Activated naive CD8-positive, alpha-beta T cell treated with anti-CD3 and anti-CD28 coated beads, Interleukin-2, amount 50 U/mL, for 24 hours (primary cell): ENCODE results near the gene MFAP1.
"Not testable (repeated sequence)": the region's sequence is repeated elsewhere in the genome, so short reads cannot be mapped to it uniquely, and the experiment has no call there.

Experiments used
- ATAC-seq: fragments of 150-1000 bp; cut with Tn5 transposase; one replicate; pipeline ENCODE4 v1.10.0; 2021
- DNase-seq: peaks from one replicate; pipeline ENCODE4 v3.0.0; 2021
- H3K27ac Mint-ChIP-seq: one replicate; pipeline ENCODE4 v1.8.0; 2021; ENCODE audit warnings: mild to moderate bottlenecking, mixed read lengths
- H3K27me3 Mint-ChIP-seq: one replicate; pipeline ENCODE4 v1.8.0; 2021; ENCODE audit warnings: mixed read lengths
- H3K36me3 Mint-ChIP-seq: one replicate; pipeline ENCODE4 v1.8.0; 2021; ENCODE audit warnings: low read depth, mixed read lengths
- H3K4me1 Mint-ChIP-seq: one replicate; pipeline ENCODE4 v1.8.0; 2021; ENCODE audit warnings: mixed read lengths
- H3K4me3 Mint-ChIP-seq: one replicate; pipeline ENCODE4 v1.8.0; 2021; ENCODE audit warnings: mild to moderate bottlenecking, moderate library complexity, mixed read lengths
- H3K9me3 Mint-ChIP-seq: one replicate; pipeline ENCODE4 v1.8.0; 2021; ENCODE audit warnings: mixed read lengths

MFAP1 gene

GRCh38 chr15:43824302-43825246 lies at the start of gene MFAP1:
Gene MFAP1 (minus strand): TSS chr15:43824690. CDS start chr15:43824569, 121 bp downstream.
- H3K36me3 Mint-ChIP-seq, result peaks cover 36% of the 10 kb centered on the region
- H3K4me3 Mint-ChIP-seq, result peak within 1 kb of the TSS; percentile 96
- H3K27ac Mint-ChIP-seq, result peak within 1 kb of the TSS; percentile 94
- no peaks in the 10 kb centered on the region for H3K27me3 Mint-ChIP-seq
- peak; percentile 91 for DNase-seq
- ATAC-seq, result peak; percentile 87
- peaks cover 76% of the 10 kb centered on the region for H3K4me1 Mint-ChIP-seq
- peaks cover 4% of the 10 kb centered on the region for H3K9me3 Mint-ChIP-seq

- no peaks in the 10 kb centered on the region for H3K4me1 Mint-ChIP-seq
- no peaks in the 10 kb centered on the region for H3K9me3 Mint-ChIP-seq
- ATAC-seq, result no peak
- H3K36me3 Mint-ChIP-seq, result peaks cover 45% of the 10 kb centered on the region
- DNase-seq, result no peak
- no peaks in the 10 kb centered on the region for H3K27me3 Mint-ChIP-seq
- no peak overlapping the region for H3K4me3 Mint-ChIP-seq
- no peak overlapping the region for H3K27ac Mint-ChIP-seq
Observed at GRCh38 chr15:43873651-43874050, 49.2 kb upstream of the MFAP1 start.

GRCh38 chr15:43872416-43873020 lies 48.0 kb upstream of the MFAP1 start:
- peaks cover 50% of the 10 kb centered on the region for H3K36me3 Mint-ChIP-seq
- no peak overlapping the region for H3K27ac Mint-ChIP-seq
- DNase-seq (no peak), ATAC-seq (peak; percentile 62)
- H3K4me1 Mint-ChIP-seq, result no peaks in the 10 kb centered on the region
- H3K4me3 Mint-ChIP-seq, result no peak overlapping the region
- no peaks in the 10 kb centered on the region for H3K27me3 Mint-ChIP-seq
- H3K9me3 Mint-ChIP-seq, result no peaks in the 10 kb centered on the region

- peaks cover 56% of the 10 kb centered on the region for H3K36me3 Mint-ChIP-seq
- no peaks in the 10 kb centered on the region for H3K4me1 Mint-ChIP-seq
- no peak for ATAC-seq
- H3K4me3 Mint-ChIP-seq, result no peak overlapping the region
- no peak for DNase-seq
- H3K9me3 Mint-ChIP-seq, result no peaks in the 10 kb centered on the region
- no peaks in the 10 kb centered on the region for H3K27me3 Mint-ChIP-seq
- no peak overlapping the region for H3K27ac Mint-ChIP-seq
Observed at GRCh38 chr15:43871835-43872234, 47.3 kb upstream of the MFAP1 start.

- ATAC-seq, result no peak
- Mint-ChIP-seq H3K4me1 (no peaks in the 10 kb centered on the region), H3K4me3 (no peak overlapping the region), H3K27ac (no peak overlapping the region), H3K27me3 (no peaks in the 10 kb centered on the region), H3K36me3 (peaks cover 55% of the 10 kb centered on the region), H3K9me3 (no peaks in the 10 kb centered on the region)
- DNase-seq, result no peak
Observed at GRCh38 chr15:43868406-43868805, 43.9 kb upstream of the MFAP1 start.

GRCh38 chr15:43867096-43867495 lies 42.6 kb upstream of the MFAP1 start:
- Mint-ChIP-seq H3K4me1 (no peaks in the 10 kb centered on the region), H3K4me3 (no peak overlapping the region), H3K36me3 (peaks cover 49% of the 10 kb centered on the region), H3K9me3 (no peaks in the 10 kb centered on the region), H3K27ac (no peak overlapping the region), H3K27me3 (no peaks in the 10 kb centered on the region)
- DNase-seq (no peak), ATAC-seq (no peak)

GRCh38 chr15:43866636-43867035 lies 42.1 kb upstream of the MFAP1 start:
- H3K4me3 Mint-ChIP-seq, ATAC-seq, DNase-seq, H3K4me1 Mint-ChIP-seq, H3K9me3 Mint-ChIP-seq, H3K27me3 Mint-ChIP-seq, H3K27ac Mint-ChIP-seq: not testable (repeated sequence)
- H3K36me3 Mint-ChIP-seq, result peaks cover 46% of the 10 kb centered on the region

- H3K27ac Mint-ChIP-seq, result no peak overlapping the region
- no peaks in the 10 kb centered on the region for H3K27me3 Mint-ChIP-seq
- ATAC-seq (no peak), DNase-seq (no peak)
- H3K4me3 Mint-ChIP-seq, result no peak overlapping the region
- peaks cover 54% of the 10 kb centered on the region for H3K36me3 Mint-ChIP-seq
- H3K9me3 Mint-ChIP-seq, result no peaks in the 10 kb centered on the region
- peaks cover 3% of the 10 kb centered on the region for H3K4me1 Mint-ChIP-seq
Observed at GRCh38 chr15:43859546-43859945, 35.1 kb upstream of the MFAP1 start.

- Mint-ChIP-seq H3K4me1 (peaks cover 6% of the 10 kb centered on the region), H3K36me3 (peaks cover 62% of the 10 kb centered on the region), H3K9me3 (no peaks in the 10 kb centered on the region), H3K27ac (no peak overlapping the region), H3K27me3 (no peaks in the 10 kb centered on the region), H3K4me3 (no peak overlapping the region)
- ATAC-seq, result no peak
- DNase-seq, result no peak
Observed at GRCh38 chr15:43854801-43855200, 30.3 kb upstream of the MFAP1 start.

- no peak for ATAC-seq
- no peak for DNase-seq
- Mint-ChIP-seq H3K4me1 (peaks cover 6% of the 10 kb centered on the region), H3K27me3 (no peaks in the 10 kb centered on the region), H3K27ac (no peak overlapping the region), H3K36me3 (peaks cover 52% of the 10 kb centered on the region), H3K9me3 (no peaks in the 10 kb centered on the region), H3K4me3 (no peak overlapping the region)
Observed at GRCh38 chr15:43852607-43853006, 28.1 kb upstream of the MFAP1 start.

GRCh38 chr15:43851251-43851650 lies 26.8 kb upstream of the MFAP1 start:
- Mint-ChIP-seq H3K27ac (no peak overlapping the region), H3K9me3 (no peaks in the 10 kb centered on the region), H3K27me3 (no peaks in the 10 kb centered on the region), H3K4me1 (peaks cover 6% of the 10 kb centered on the region), H3K36me3 (peaks cover 48% of the 10 kb centered on the region), H3K4me3 (no peak overlapping the region)
- no peak for DNase-seq
- no peak for ATAC-seq

- ATAC-seq (no peak), DNase-seq (no peak)
- Mint-ChIP-seq H3K4me3 (no peak overlapping the region), H3K27ac (no peak overlapping the region), H3K9me3 (no peaks in the 10 kb centered on the region), H3K36me3 (peaks cover 44% of the 10 kb centered on the region), H3K4me1 (no peaks in the 10 kb centered on the region), H3K27me3 (no peaks in the 10 kb centered on the region)
Observed at GRCh38 chr15:43845421-43845820, 20.9 kb upstream of the MFAP1 start.

- DNase-seq, H3K4me3 Mint-ChIP-seq, H3K27me3 Mint-ChIP-seq, H3K27ac Mint-ChIP-seq, H3K9me3 Mint-ChIP-seq, ATAC-seq: not testable (repeated sequence)
- Mint-ChIP-seq H3K4me1 (peaks cover 34% of the 10 kb centered on the region), H3K36me3 (peaks cover 55% of the 10 kb centered on the region)
Observed at GRCh38 chr15:43832485-43832884, 8.0 kb upstream of the MFAP1 start.

- not testable (repeated sequence) for ATAC-seq, H3K9me3 Mint-ChIP-seq, H3K4me3 Mint-ChIP-seq, H3K27me3 Mint-ChIP-seq, DNase-seq, H3K27ac Mint-ChIP-seq
- peaks cover 40% of the 10 kb centered on the region for H3K4me1 Mint-ChIP-seq
- H3K36me3 Mint-ChIP-seq, result peaks cover 53% of the 10 kb centered on the region
Observed at GRCh38 chr15:43831519-43832052, 7.1 kb upstream of the MFAP1 start.
